GM18873 (cell line): ENCODE measurements around the gene SMIM41.

Experiments used
- ATAC-seq: cut with Tn5 transposase; IDR thresholded peaks from one replicate; pipeline ENCODE4 v1.9.1; 2021; ENCODE audit warnings: mild to moderate bottlenecking, moderate library complexity, moderate number of reproducible peaks; ENCODE audit not compliant: unreplicated experiment, low FRiP score

Gene SMIM41

DNA sequence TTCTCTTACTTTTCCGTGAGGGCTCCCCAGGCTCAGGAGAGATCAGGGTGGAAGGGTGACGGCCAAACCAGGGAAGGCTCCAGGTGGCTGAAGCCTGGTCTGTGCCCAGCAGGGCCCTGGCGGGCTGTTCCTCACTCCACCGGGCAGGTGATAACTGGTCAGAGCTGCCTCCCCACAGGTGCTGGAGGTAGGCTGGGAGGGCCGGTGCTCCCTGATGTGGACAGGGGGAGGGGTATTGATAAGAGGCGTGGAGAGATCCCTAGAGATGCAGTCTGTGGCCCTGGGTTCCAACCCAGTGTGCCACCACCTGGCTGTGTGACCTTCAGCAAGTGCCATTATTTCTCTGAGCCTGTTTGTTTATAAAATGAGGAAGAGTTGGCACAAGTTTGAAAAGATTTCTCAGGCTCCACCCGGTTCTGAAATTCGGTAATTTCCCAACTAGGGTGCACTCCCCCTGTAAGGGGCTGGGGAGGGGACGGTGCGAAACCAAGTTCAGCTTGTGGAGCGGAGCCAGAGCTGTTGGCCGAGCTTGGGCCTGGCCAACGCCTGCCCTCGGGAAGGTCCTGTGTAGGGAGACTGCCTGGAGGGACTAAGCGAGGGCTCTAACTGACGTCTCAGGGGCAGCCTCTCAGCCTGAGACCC, 29.3 kb upstream of the SMIM41 start:
- no peak for ATAC-seq

DNA sequence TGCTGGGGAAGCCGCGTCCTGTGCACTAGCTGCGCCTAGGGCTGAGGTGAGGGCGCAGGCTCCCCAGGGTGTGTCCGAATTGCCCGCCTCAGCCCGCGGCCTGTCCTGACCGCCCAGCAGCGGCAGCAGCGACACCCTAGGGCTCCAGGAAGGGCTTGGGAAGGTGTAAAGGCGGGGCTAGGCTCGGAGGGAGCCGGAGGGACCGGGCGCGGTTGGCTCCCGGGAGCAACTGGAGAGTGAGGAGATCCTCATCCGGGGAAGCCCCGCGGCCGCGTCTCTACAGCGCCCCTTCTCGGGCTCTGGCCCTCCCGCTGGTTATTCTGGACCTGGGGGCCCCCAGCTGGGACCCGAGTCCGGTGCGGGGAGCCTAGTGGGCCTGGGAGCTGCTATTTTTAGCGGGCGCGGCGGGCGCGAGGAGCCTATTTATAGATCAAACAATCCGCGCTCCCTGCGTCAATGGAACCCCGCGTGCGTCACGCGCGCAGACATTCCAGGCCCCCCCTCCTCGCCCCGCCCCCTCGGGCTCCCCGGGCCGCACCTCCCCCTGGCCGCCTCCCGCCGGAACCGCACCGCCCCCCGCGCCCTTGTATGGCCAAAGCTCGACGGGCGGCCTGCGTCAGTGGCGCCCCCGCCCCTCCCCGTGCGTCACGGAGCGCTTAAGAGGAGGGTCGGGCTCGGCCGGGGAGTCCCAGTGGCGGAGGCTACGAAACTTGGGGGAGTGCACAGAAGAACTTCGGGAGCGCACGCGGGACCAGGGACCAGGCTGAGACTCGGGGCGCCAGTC, 28.6 kb upstream of the SMIM41 start, which contains the start of gene NR4A1:
NR4A1 (plus strand) TSS at position 685 of the 784 bp plus-strand sequence. CDS start 2,887 bp downstream, outside the sequence.
- peak; percentile 68 for ATAC-seq

DNA sequence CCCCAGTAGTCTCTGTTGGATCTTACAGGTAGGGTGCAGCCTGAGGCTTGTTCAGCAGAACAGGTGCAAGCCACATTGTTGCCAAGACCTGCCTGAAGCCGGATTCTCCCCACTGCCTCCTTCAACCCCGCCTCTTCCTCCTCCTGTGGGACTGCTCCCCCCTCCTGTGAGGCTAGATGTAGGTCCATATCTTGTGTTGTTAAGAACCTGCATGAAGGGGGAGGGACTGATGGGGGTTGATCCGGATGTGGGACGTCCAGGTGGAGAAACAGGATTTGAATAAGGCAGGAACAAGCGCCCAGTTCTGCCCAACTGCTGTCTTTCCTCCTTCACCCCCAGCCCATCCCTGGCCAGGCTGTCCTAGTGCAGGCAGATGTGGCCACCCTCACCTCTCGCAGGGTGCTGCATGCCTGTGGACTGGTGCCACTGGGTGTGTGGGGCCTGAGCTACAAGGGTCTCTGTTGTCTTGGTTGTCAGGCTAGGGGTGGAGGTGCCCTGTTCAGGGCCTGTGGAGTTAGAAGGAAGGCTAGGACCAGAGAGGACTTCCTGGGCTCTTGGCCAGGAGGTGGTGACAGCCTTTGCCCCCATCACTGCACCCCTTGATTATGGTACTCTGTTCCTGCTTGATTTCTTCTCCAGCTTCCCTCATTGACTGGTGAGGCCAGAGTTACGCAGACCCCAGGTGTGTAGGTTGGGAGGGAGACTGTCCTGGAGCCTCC, 26.9 kb upstream of the SMIM41 start:
- no peak for ATAC-seq

DNA sequence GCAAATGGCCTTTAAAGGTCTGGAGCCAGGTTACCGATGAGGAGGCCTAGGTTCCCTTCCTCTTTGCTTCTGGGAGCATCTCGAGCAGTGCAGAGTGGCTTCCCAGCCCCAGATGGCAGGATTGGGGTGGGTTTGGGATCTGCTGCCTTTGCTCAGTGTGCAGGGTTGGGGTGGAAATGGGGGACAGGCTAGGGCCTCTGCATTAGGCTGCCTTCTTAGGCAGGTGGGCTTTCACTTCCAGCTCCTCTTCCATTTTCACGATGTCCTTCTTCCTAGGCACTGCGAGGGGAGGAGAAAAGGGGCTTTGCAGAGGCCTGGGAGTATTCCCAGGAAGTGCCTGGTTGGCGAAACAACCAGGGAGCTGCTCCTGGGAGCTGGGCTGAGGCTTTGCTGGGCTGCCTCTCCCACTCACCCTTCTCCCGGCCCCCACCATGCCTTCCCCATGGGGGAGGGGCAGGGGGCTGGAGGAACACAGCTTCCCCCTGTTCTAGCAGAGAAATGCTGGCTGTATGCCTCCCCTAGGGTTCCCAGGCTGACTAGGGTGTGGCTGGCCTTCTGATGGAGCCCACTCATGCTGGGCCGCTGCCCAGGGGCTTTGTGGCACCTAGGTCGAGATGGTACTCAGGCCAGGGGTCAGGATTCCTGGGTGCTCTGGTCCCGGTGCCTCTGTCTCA, 25.8 kb upstream of the SMIM41 start:
- no peak for ATAC-seq

DNA sequence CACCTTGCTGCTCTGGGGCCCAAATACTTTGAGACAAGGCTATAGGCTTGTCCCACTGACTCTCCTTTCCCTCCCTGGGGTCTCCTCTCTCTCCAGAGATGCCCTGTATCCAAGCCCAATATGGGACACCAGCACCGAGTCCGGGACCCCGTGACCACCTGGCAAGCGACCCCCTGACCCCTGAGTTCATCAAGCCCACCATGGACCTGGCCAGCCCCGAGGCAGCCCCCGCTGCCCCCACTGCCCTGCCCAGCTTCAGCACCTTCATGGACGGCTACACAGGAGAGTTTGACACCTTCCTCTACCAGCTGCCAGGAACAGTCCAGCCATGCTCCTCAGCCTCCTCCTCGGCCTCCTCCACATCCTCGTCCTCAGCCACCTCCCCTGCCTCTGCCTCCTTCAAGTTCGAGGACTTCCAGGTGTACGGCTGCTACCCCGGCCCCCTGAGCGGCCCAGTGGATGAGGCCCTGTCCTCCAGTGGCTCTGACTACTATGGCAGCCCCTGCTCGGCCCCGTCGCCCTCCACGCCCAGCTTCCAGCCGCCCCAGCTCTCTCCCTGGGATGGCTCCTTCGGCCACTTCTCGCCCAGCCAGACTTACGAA, 25.2 kb upstream of the SMIM41 start:
- ATAC-seq: no peak

DNA sequence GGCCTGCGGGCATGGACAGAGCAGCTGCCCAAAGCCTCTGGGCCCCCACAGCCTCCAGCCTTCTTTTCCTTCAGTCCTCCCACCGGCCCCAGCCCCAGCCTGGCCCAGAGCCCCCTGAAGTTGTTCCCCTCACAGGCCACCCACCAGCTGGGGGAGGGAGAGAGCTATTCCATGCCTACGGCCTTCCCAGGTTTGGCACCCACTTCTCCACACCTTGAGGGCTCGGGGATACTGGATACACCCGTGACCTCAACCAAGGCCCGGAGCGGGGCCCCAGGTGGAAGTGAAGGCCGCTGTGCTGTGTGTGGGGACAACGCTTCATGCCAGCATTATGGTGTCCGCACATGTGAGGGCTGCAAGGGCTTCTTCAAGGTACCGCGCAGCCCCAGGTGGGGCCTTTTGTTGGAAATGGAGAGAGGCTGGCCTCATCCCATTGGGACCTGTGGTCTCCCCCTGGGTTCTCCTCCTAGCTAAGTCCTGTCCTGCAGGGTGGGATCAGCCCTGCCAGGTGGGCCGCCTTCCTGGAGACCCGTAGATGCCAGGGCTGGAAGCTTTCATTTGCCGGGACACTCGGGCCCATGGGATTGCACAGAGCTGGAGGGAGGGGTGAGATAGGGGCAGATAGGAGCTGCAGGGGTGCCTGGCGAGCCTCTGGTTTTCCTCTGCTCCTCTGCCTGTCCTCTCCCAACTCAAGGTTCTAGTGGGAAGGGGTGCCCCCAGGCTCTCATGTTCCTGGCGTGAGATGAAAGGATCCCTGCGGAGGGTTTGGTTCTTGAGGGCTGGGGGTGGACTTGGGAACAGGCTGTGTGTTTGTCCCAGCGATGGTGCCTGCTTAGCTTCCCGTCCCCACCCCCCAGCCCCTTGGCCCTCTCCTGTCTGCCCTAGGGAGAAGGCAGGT, 24.4 kb upstream of the SMIM41 start:
- ATAC-seq: no peak

DNA sequence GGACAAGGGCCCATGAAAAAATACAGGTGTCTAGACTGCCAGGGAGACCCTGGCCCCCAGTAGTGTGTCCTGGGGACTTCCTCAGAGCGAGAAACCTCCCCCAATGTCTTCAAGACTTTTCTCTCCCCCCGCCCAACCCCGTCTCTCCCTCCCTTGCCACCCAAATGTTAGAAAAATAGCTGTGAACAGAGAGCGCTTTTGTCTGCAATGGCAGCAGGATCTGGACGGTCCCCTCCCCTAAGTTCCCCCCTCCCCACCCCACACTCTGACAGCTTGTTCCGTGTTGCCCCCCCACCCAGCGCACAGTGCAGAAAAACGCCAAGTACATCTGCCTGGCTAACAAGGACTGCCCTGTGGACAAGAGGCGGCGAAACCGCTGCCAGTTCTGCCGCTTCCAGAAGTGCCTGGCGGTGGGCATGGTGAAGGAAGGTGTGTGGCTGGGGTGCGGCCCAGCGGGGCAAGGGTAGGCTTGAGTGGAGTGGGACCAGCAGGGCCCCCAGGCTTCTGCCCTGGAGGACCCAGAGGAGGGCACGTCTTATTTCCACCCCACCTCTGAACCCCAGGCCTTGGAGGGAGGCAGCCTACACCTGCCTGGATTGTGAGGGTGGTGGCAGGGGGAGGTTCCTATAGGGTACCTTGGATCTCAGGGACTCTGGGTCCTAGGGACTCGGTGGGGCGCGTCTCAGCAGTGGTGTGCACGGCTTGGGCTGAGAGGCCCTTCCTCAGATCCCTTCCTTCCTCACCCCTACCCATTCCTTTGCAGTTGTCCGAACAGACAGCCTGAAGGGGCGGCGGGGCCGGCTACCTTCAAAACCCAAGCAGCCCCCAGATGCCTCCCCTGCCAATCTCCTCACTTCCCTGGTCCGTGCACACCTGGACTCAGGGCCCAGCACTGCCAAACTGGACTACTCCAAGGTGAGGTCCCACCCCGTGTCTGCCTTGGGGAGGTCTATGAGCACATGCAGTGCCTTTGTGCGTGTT, 23.5 kb upstream of the SMIM41 start:
- ATAC-seq: no peak

DNA sequence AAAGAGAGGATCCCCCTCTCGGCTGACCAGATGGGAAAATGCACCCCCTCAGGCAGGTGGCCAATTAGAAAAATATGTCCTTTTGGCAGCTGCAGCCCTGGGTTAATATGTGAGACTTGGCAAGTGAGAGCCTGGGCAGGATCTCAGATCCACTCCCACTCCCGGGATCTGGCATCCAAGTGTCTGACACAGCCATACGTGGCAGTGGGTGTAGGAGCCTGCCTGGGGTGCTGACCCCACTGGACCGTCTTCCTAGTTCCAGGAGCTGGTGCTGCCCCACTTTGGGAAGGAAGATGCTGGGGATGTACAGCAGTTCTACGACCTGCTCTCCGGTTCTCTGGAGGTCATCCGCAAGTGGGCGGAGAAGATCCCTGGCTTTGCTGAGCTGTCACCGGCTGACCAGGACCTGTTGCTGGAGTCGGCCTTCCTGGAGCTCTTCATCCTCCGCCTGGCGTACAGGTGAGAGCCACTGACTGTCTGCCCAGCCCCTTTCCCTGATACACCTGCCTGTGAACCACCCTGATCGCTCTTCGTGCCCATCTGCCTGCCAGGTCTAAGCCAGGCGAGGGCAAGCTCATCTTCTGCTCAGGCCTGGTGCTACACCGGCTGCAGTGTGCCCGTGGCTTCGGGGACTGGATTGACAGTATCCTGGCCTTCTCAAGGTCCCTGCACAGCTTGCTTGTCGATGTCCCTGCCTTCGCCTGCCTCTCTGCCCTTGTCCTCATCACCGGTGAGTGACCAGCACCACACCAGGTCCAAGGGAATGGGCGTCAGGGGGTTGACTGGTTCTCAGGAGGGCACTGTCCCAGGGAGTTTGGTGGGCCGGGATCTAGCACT, 22.5 kb upstream of the SMIM41 start:
- no peak for ATAC-seq

DNA sequence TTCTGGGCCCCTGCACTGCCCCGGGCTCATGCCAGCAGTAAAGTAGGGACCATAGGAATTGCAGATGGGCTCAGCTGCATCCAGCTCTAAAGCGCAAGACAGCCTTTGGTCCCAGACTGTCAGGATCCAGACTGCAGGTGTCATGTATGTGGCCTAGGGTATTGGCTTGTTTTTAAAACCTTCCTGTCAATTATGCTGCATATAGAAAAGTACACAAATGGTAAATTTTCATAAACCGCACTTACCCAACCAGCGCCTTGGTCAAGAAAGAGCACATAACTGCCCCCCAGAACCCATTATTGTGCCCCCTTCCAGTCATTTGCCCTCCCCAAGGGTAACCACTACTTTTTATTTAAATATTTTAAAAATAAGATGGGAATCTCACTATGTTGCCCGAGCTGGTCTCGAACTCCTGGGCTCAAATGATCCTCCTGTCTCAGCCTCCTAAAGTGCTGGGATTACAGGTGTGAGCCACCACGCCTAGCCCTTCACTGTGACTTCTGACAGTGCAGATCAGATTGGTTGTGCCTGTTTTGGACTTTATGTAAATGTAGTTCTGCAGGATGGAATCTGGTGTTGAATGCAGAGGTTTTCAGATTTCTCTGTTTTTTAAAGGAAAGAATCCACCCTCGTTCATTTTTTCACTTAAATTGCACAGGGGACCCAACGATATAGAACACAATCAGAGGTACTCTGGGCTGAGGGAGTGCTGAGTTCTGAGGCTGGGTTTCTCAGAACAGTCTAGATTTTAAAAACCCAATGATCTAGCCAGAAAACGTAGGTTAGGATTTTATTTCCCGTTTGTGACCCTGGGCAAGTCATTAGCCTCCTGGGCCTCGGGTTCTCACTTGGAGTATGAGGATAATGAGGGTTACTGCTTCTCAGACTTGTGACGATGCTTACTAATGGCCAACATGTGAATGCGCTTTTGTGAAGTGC, 21.6 kb upstream of the SMIM41 start:
- no peak for ATAC-seq

DNA sequence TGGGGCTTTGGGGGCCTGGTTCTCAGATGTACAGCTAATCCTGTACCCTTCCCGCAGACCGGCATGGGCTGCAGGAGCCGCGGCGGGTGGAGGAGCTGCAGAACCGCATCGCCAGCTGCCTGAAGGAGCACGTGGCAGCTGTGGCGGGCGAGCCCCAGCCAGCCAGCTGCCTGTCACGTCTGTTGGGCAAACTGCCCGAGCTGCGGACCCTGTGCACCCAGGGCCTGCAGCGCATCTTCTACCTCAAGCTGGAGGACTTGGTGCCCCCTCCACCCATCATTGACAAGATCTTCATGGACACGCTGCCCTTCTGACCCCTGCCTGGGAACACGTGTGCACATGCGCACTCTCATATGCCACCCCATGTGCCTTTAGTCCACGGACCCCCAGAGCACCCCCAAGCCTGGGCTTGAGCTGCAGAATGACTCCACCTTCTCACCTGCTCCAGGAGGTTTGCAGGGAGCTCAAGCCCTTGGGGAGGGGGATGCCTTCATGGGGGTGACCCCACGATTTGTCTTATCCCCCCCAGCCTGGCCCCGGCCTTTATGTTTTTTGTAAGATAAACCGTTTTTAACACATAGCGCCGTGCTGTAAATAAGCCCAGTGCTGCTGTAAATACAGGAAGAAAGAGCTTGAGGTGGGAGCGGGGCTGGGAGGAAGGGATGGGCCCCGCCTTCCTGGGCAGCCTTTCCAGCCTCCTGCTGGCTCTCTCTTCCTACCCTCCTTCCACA, 20.7 kb upstream of the SMIM41 start:
- ATAC-seq: no peak

DNA sequence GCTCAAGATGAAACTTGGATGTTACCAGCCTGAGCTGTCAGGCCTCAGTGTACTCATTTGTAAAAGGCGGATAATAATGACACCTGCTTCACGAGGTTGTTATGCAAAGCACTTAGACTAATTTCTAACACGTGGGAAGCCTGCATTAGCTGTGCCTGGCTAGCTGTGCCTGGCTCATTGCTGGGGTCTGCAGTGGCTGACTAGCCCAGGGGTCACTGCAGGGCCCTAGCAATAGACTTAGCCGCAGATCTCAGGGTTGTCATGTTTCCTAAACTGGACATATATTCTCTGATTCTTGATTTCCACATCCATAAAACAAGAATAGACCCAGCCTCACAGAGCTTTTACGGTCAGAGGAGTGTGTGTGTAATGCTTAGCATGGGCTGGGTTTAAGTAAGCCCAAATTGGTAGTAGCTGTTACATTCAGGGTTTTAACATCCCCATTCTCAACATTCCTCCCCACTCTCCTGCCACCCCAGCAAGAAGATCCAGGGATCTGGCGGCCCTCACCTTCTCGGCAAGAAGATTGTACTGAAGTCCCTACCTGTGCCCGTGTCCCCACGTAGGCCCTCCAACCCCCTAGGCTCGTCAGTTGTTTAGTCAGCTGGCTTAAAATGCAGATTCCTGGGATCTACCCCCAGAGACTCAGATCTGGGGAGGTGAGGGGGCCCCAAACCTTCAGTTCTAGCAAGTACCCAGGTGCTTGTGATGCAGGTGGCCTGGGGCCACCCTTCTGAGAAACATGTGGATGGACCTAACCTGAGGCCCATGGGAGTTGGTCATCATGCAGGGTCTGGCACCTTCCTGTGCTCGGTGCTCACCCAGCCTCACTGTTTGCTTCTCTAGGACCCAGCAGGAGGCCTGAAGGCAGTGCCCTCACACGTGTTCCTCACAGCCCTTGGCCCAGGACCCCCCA, 19.7 kb upstream of the SMIM41 start:
- ATAC-seq: no peak

DNA sequence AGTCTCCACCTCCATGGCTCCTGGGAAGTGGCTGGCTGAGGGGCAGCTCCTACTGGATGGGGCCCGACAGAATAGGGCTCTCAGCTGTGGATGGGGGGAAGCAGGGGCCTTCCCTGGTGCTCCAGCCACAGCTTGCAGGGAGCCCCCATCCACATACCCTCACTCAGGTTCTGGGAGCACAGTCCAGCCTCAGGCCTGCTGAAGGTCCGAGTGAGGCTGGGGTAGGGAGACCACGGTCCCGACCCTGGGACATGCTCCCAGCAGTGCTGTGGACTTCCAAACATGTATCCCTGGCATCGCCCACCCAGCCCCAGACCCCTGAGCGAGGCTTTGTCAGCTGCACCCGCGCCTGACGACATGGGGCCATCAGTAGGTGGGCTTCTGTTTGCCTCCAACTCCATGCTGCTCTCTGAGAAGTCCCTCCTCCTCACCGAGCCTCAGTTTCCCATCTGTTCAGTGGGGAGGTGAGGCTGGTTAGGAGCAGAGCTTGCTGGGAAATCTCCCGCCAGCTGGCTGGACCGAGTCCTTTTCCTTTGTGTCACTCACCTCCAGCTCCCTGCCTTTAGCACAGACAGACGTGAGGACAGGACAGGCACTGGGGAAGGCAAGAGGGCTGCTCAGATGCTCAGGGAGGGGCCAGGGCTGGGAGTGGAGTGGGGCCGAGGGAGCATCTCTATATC, 18.9 kb upstream of the SMIM41 start:
- no peak for ATAC-seq

DNA sequence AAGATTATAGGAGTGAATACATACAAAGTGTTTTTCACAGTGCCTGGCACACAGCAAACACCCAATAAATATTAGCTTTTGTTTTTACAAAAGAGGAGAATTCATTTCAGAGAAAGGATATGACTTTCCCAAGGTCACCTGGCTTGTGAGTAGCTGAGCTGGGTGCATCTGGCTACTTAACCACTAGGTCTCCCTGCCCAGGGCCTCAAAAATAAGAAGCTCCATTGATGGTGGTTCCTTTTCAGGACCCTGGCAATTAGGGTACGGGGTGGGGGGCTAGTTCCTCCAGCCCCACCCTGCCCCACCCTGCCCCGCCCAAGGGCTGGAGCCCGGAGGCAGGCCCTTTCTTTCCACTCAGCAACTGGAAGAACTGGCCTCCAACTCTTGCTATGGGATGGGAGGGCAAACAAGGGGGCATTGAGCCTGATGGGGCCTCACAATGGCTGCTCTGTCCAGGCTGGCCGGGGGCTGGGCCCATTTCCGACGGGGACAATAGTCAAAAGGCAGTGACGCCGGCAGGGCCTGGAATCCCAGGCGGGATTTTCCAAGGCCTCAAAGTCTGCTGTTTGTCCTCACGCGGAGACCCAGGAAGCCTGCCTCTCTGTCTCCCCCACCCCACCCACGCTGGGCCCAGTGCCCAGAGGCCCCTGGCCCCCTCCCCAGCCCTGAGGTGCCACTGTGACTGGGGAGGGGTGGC, 17.9 kb upstream of the SMIM41 start:
- ATAC-seq: no peak
